Brain pericyte (primary cell): ENCODE data around the gene KCNJ8.
"Not testable (repeated sequence)": the region's sequence is repeated elsewhere in the genome, so short reads cannot be mapped to it uniquely, and the experiment has no call there.

ENCODE experiments used
- DNase-seq: peaks from one replicate; pipeline ENCODE4 v3.0.0-alpha.2; 2012; ENCODE audit warnings: low read depth, low spot score

Gene KCNJ8

GRCh38 chr12:21774358-21775132, at the start of gene KCNJ8:
TSS of gene KCNJ8 (minus strand) at chr12:21774706. CDS start at chr12:21773616, 1,090 bp downstream.
- DNase-seq, result no peak

DNA sequence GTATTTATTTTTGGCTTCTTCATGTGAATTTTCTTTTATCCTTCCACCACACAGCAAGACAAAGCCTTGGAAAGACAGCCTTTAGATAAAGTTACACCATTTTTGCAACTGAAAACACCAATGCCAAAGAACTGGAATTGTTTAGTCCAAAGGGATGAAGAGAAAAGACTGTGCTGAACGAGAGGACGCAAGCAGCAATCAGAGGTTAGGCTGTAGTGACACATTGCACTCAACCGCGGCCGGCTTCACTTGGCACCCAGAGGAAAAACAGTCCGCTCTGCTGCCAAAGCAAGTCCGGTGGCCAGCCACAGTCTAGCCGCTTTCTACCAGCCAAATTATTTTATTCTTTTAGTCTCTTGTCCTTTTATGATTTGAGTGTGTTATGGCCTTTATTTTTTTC, 49.1 kb upstream of the KCNJ8 start:
- no peak for DNase-seq

- no peak for DNase-seq
These were observed 45.2 kb upstream of the KCNJ8 start for GRCh38 chr12:21819678-21820077.

GRCh38 chr12:21819236-21819635, 44.7 kb upstream of the KCNJ8 start:
- no peak for DNase-seq

DNA sequence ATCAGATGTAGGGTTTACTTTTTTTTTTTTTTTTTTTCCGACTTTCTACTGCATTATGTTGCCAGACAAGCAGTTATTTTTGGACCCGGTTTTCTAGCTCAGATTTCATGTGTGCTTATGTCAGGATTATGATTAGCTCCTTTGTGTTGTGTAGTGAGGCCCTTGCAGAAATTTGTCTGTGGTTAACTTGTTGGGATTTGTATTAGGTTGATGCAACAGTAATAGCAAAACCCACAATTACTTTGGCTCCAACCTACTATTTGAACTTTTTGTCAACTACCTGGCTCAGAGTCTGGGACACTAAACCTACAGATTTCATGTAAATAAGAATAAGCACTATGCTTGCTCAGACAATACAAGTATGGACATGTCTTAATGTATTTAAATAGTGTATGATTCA, 44.1 kb upstream of the KCNJ8 start:
- peak; percentile 37 for DNase-seq

DNA sequence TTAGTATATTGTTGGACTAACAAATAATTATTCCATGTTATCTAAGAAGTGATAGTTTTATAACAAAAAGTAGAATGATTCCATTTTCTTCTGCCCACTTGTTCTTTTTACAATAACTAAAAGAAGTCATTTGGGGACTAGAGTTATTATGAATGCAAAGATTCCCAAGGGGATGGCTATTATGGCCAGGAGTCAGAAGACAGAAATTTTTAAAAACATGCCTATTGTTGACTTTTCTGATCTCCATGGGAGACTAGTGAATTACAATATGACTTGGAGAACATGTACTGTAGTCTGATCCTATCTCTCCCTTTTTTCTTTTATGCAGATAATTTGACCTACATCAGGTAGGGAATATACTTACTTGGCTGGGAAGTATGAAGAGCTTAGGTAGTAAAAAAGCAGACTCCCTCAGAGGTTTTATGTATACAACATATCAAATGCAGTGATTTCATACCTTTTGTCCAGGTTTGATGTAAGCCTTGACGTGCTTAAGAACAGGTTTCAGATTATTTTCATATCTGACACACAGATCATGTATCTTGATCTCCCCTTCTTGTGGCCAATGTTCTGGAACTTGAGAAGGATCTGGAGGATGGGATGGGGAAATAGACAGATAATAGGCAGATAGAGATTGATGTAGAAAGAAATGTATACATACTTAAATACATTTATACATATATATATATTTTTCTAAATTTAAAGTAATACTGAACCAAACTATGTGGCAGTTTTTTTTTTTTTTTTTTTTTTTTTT, 41.0 kb upstream of the KCNJ8 start:
- peak; percentile 65 for DNase-seq

DNA sequence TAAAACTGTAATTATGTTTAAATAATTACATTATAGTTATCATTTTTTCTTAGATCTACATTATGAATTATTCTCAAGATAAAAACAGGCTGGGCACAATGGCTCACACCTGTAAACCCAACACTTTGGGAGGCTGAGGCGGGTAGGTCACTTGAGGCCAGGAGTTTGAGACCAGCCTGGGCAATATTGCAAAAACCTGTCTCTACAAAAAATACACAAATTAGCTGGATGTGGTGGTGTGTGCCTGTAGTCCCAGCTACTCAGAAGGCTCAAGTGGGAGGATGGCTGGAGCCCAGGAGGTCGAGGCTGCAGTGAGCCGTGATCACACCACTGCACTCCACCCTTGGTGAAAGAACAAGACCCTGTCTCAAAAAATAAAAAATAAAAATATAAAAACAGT, 40.3 kb upstream of the KCNJ8 start:
- DNase-seq, result no peak

- DNase-seq, result no peak
These were observed 39.8 kb upstream of the KCNJ8 start for GRCh38 chr12:21814327-21814726.

GRCh38 chr12:21813751-21814150, 39.2 kb upstream of the KCNJ8 start:
- no peak for DNase-seq

GRCh38 chr12:21813125-21813524, 38.6 kb upstream of the KCNJ8 start:
- DNase-seq, result no peak

- DNase-seq, result not testable (repeated sequence)
These were observed 37.8 kb upstream of the KCNJ8 start for GRCh38 chr12:21812340-21812739.

DNA sequence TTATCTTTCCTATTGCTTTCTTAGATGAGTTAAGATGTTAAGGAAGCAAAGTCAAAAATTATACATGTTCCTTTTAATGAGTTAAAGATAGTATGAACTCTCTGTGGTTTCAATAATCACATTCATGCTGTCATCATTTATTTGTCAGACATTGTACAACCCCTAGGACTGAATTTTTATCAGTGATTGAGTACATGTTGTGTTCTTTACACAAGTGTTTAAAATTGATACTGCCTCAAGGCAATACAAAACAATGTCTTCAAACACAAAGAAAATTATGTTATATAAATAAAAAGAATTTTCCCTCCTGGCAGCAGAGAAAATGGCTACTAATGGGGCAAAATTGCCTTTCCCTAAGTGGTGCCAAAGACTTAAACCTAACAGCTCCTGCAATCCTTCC, 34.6 kb upstream of the KCNJ8 start:
- no peak for DNase-seq

- no peak for DNase-seq
These were observed 31.7 kb upstream of the KCNJ8 start for GRCh38 chr12:21806255-21806654.

- DNase-seq, result no peak
These were observed 27.2 kb upstream of the KCNJ8 start for GRCh38 chr12:21801522-21802288.

DNA sequence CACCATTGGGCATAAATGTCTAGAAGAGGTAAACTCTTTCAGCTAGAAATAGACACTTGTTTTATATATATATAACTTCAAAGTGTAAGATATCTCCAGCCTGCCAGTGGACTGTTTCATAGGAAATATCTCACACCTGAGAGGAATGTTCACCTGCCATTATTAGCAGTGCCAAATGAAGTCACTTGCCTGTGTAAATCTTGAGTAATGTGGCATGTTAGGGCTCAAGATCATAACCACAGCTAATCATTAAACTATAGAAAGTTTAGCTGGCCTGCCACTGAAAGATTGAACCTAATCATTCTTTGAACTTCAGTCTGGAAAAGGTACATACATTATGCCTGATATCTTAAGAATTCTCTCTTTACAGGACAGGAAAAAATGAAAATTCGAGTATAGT, 25.5 kb upstream of the KCNJ8 start:
- no peak for DNase-seq

GRCh38 chr12:21797539-21797938, 23.0 kb upstream of the KCNJ8 start:
- DNase-seq, result no peak

- DNase-seq, result no peak
These were observed 21.3 kb upstream of the KCNJ8 start for GRCh38 chr12:21795648-21796328.

DNA sequence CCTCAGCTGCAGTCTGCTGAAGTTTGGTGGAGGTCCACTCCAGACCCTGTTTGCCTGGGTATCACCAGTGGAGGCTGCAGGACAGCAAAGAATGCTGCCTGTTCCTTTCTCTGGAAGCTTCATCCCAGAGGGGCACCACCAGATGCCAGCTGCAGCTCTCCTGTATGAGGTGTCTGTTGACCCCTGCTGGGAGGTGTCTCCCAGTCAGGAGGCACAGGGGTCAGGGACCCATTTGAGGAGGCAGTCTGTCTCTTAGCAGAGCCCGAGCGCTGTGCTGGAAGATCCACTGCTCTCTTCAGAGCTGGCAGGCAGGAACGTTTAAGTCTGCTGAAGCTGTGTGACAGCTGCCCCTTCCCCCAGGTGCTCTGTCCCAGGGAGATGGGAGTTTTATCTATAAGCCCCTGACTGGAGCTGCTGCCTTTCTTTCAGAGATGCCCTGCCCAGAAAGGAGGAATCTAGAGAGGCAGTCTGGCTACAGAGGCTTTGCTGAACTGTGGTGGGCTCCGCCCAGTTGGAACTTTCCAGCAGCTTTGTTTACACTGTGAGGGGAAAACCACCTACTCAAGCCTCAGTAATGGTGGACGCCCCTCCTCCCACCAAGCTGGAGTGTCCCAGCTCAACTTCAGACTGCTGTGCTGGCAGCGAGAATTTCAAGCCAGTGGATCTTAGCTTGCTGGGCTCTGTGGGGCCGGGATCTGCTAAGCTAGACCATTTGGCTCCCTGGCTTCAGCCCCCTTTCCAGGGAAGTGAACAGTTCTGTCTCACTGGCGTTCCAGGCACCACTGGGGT, 20.5 kb upstream of the KCNJ8 start:
- DNase-seq, result not testable (repeated sequence)

GRCh38 chr12:21789687-21790086, 15.2 kb upstream of the KCNJ8 start:
- not testable (repeated sequence) for DNase-seq

- DNase-seq, result no peak
These were observed 13.8 kb upstream of the KCNJ8 start for GRCh38 chr12:21788089-21788983.
